GM19438 (cell line): Measurements from ENCODE around the gene SEMA3E.
"Not testable (repeated sequence)": the region's sequence is repeated elsewhere in the genome, so short reads cannot be mapped to it uniquely, and the experiment has no call there.

Experiments
- ATAC-seq: cut with Tn5 transposase; IDR thresholded peaks from one replicate; pipeline ENCODE4 v1.9.1; 2021; ENCODE audit warnings: low read depth; ENCODE audit not compliant: unreplicated experiment

Gene SEMA3E

GRCh38 chr7:83648464-83649241, at the start of gene SEMA3E:
SEMA3E (minus strand) TSS chr7:83649139.
- no peak for ATAC-seq

- no peak for ATAC-seq
Observed at GRCh38 chr7:83697804-83698530, 49.0 kb upstream of the SEMA3E start.

DNA sequence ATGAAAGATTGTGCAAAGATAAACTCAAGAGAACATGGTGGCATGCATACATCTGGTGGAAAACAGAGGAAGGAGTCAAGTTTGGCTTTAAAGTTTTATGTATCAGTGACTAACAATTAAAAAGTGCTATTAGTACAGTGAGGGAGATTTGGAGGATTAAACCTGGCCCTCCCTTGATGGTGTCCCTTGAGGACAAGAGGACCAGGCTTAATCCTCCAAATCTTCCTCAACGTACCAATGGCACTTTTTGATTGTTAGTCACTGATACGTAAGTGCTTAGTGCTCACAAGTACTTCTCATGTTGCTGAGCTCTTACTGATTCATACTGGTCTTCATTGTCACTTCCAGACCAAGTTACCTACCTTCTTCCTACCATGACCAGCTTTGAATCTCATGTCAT, 47.2 kb upstream of the SEMA3E start:
- no peak for ATAC-seq

DNA sequence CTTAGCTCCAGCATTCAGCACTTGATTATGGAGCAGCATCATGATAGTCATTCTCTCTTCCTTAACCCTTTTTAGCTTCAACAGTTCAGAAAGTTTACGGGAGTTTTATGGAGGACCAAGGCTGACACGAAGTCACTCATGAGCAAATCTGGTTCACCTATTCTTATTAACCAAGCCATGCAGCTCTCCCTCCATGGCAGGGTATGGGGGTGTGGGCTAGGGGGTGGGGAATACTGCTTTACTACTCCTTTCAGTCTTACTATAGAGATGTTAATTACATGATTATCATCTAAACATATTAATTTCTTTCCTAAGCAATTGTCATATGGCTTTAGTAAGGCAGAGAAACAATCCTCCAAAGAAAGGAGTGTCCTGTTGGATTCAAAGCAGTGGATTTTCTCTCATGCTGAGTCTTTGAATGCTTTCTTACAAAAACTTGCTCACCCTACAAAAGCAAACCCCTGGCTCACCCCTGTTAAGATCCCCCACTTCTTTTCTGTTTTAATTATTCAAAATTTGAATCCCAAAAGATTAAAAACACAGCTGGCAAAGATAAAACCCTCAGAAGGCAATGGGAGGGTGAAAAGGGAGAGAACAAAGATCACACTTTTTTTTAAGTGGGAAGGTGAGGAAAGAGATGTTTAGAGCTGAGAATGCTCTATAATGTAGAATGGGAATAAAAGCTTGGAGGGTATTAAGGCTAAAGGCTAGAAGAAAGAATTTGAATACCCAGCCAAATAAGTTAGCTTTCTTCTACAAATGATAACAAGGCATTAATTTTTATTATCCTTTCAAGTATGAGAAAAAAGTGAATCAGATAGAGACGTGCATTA, 46.4 kb upstream of the SEMA3E start:
- ATAC-seq, result no peak

- no peak for ATAC-seq
Observed at GRCh38 chr7:83693256-83693655, 44.3 kb upstream of the SEMA3E start.

- no peak for ATAC-seq
Observed at GRCh38 chr7:83691095-83691494, 42.2 kb upstream of the SEMA3E start.

DNA sequence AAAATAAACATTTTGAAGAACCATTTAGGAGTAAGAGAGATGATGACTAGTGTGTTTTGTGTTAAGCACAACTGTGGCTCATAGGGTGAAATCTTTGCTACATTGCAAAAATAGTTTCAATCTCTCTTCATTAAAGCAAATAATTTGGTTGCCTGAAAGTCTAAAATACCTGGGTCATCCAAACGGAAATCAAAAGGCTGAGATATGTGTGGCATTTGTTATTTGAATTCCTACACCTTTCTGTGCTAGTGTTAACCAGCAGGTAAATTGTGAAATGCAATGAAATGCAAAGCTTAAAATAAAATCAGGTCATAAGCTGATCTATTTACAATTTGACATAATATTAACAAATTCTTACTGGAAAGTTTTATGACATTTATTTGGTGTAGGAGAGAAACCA, 40.9 kb upstream of the SEMA3E start:
- no peak for ATAC-seq

DNA sequence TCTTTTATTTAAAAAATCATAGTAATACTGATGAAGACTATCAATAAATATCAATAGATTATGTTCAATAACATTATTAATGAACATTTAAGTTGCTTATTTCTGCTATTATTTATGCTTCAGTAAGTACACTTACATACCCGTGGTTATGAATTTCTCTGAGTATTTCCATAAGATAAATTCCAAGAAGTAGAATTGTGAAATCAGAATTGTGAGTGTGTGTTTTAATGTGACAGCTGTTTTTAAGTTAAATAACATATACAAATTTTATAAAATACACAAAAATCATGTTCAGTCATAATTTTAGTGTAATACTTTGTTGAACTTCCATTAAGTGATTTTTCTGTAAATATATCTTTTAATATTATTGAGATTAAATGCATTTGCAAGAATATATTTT, 37.5 kb upstream of the SEMA3E start:
- ATAC-seq, result no peak

- ATAC-seq, result no peak
Observed at GRCh38 chr7:83684928-83685327, 36.0 kb upstream of the SEMA3E start.

DNA sequence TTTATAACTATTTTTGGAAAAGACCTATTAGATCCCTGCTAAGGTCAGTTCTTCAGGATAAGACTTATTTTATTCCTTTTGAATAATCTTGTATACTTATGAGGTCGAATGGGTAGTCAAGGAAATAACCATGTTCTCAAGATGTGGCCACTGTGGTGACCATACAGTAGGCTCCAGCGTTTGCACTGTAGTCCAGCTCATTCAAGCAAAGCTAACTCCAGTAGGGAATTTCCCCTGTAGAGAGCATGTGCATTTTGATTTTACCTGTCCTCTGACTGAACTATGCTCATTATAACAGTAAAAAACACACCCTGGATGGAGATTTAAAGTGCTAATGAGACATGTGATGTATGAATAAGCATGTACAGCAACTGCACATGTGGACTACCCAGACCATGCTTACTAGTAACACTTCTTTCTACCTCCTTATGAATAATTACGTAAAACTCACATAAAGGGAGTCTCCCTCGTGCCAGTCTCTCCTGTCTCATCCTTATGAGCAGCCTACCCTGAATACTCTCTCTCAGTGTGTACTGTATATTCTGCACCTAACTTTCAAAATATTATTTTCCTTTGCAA, 32.4 kb upstream of the SEMA3E start:
- no peak for ATAC-seq

DNA sequence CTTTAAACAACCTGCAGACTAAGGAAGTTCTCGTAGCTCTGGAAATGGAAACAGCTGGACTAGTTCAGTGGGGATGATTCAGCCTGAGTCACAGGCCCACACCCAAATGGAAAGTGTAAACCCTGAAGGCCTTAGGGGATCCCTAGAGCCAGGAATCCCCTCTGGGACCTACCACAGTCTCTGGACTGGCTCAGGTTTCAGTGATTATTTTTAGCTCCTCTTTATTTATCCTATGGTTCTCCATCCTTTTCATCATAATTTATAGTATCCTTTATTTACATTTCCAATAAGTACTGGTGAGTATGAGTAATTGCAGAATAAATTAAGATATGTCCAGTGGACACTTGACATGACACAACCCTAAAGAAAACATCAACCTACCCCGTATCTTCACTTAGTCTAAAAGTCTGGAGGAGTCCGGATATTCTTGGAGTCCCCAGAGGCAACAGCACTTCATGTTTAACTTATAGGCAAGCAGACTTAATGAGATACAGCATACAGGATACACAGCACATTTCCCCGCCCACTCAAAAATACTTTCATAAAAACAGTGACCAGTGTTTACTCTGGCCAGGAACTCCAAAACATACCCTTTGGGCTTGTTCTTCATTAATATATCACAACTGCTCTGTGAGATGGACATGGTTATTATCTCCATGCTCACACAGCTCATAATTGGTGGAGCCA, 28.4 kb upstream of the SEMA3E start:
- no peak for ATAC-seq

GRCh38 chr7:83673291-83673690, 24.4 kb upstream of the SEMA3E start:
- ATAC-seq, result not testable (repeated sequence)

DNA sequence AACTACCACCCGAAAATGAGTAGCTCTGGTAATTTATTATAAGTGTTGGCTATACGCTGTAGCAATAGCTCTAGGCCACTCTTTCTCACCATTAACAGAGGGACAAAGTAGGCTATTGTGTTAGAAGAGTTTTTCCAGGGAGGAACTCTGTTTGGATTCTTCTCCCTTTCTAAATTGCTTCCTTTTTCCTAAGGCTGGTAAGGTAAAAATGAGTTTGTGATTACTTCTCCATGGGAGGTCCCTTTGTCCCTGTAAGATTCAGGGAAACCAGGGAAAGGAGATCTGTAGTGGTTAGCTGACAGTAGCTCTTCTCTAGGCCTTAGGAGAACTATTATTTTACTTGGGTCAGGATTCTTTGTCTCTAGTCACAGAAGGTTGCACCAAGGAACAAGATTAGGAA, 23.2 kb upstream of the SEMA3E start:
- no peak for ATAC-seq

DNA sequence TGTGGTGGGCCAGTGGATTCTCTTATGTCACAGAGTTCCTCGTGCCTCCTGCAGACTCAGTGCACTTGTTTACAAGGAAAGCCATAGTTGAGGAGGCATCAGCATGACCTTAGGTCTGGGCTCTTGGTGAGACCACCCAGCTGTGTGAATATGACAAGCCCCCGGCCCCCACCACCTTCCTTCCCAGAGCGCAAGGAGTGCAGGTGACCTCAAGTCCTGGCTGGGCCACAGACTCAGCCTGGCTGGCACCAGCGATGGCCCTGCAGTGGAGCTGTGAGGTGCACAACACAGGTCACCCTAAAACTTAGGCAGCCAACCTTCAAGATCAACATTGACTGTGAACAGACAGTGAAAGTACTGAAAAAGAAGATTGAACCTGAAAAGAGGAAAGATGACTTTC, 14.2 kb upstream of the SEMA3E start:
- ATAC-seq, result no peak

- ATAC-seq, result no peak
Observed at GRCh38 chr7:83658126-83658525, 9.2 kb upstream of the SEMA3E start.

DNA sequence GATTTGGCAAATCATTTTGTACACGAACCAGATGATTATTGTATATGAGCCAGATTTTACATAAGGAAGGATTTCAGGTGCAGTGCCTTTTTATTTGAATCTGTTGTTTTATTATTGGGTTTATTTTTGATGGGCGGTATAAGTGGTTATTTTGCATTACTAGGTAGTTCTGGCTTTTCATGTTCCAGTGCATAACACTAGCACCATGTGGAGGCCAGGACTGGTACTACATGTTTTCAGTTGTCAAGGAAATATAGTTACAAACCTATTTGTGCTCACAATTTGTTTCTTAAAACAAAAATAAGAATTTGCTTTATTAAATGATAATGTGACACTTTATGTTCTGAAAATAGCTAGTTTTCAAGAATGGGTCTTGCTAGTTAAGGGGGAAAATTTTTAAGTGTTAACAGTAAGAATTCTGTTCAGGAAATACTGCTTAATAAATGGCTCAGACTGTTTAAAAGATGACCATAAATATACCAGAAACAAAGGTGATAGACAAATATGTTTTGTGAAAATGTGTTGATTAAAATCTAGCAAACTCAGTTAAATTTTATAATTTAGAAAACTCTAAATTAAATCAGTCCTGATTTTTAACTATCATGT, 7.1 kb upstream of the SEMA3E start:
- no peak for ATAC-seq

- ATAC-seq, result no peak
Observed at GRCh38 chr7:83652481-83652880, 3.5 kb upstream of the SEMA3E start.

GRCh38 chr7:83649701-83650100, 762 bp upstream of the SEMA3E start:
- no peak for ATAC-seq

DNA sequence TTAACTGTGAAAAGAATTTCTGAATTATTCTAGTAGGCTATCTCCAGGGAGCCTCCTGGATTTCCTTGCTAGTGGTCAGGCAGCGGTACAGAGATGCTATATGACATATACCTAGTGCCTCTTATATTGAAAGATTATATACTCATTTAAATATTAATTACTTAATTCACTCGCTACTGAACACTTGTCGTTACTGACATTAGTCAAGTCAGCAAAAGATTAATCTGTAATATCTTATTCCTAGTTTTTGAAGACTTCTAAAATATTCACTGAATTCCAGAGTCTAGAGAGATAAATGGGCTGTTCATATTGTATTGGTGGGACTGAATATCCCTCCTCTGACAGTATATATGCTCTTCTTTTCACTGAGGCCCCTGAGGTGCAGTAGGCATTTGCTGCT, 2.9 kb downstream of the SEMA3E start:
- ATAC-seq, result no peak

- no peak for ATAC-seq
Observed at GRCh38 chr7:83643739-83644138, 5.2 kb downstream of the SEMA3E start.
